H1 (cell line): ENCODE measurements around the gene GZMA. TPM values are rescaled to one million over a fixed set of nuclear protein-coding genes. Genes with fewer than 3 reads are reported as not detected.

Source experiments
- CTCF ChIA-PET: fragments of 300-600 bp; sonication (Branson Sonifier 250); formaldehyde crosslinking; loops from one replicate; lab custom pipeline; 2021; ENCODE audit not compliant: partially characterized antibody; lab: Charles Lee
- POLR2A ChIA-PET: fragments of 300-600 bp; sonication (Branson Sonifier 250); formaldehyde crosslinking; loops from one replicate; lab custom pipeline; 2021; ENCODE audit warnings: inconsistent platforms; ENCODE audit not compliant: partially characterized antibody; lab: Charles Lee
- DNase-seq, 2 experiments: peaks; one replicate each; pipeline versions ENCODE4 v3.0.0 to v3.0.0-alpha.2; 2010 to 2022; ENCODE audit warnings: low spot score in 2 of 2, low read depth in 1 of 2, mixed read lengths in 1 of 2
- FAIRE-seq: peaks from 2 replicates; lab custom pipeline; 2011; peaks lifted over from hg19 to GRCh38; lab: Jason Lieb, UNC
- H2AFZ ChIP-seq: 2 replicates; pipeline ENCODE4 v1.8.1; 2012; ENCODE audit warnings: low read length, inconsistent platforms
- H2AK5ac ChIP-seq: 2 replicates; pipeline ENCODE4 v1.6.1; 2013; ENCODE audit warnings: low read depth, low read length
- H2BK120ac ChIP-seq: replicated peaks from 2 replicates; pipeline ENCODE3; 2013; ENCODE audit warnings: low read depth, low read length, inconsistent platforms
- H2BK12ac ChIP-seq: 2 replicates; pipeline ENCODE4 v1.6.1; 2013; ENCODE audit warnings: low read depth, low read length
- H2BK15ac ChIP-seq: 2 replicates; pipeline ENCODE4 v1.6.1; 2013; ENCODE audit warnings: low read length
- H2BK20ac ChIP-seq: 2 replicates; pipeline ENCODE4 v1.6.1; 2013; ENCODE audit warnings: low read length
- H2BK5ac ChIP-seq: 2 replicates; pipeline ENCODE4 v1.6.1; 2013; ENCODE audit warnings: low read depth, low read length
- H3K14ac ChIP-seq: 2 replicates; pipeline ENCODE4 v1.6.1; 2013; ENCODE audit warnings: inconsistent platforms; ENCODE audit not compliant: insufficient read length
- H3K18ac ChIP-seq: 2 replicates; pipeline ENCODE4 v1.6.1; 2013; ENCODE audit warnings: low read length; ENCODE audit errors: extremely low read depth
- H3K23ac ChIP-seq: 2 replicates; pipeline ENCODE4 v1.6.1; 2013; ENCODE audit warnings: inconsistent platforms; ENCODE audit not compliant: insufficient read length
- H3K23me2 ChIP-seq: 2 replicates; pipeline ENCODE4 v1.6.1; 2013; ENCODE audit warnings: low read depth, low read length
- H3K27ac ChIP-seq: 2 replicates; pipeline ENCODE4 v1.6.1; 2011; ENCODE audit warnings: low read depth, low read length, inconsistent platforms
- H3K27me3 ChIP-seq, 4 experiments: replicated peaks in 1 of 4; 1 replicate in 1 of 4; 2 replicates in 3 of 4; pipeline versions ENCODE4 v1.6.1 to v1.8.1; 2011 to 2013; ENCODE audit warnings: low read length in 3 of 4, mild to moderate bottlenecking in 3 of 4, inconsistent platforms in 2 of 4, mixed read lengths in 2 of 4, moderate library complexity in 1 of 4; ENCODE audit not compliant: control insufficient read depth in 3 of 4, insufficient read depth in 3 of 4; ENCODE audit errors: extremely low read depth in 1 of 4
- H3K36me3 ChIP-seq, 4 experiments: 2 replicates each; pipeline versions ENCODE4 v1.6.1 to v1.8.1; 2011 to 2013; ENCODE audit warnings: mild to moderate bottlenecking in 4 of 4, low read length in 3 of 4, moderate library complexity in 2 of 4, control low read depth in 1 of 4, inconsistent platforms in 1 of 4; ENCODE audit not compliant: insufficient read depth in 4 of 4, control insufficient read depth in 2 of 4
- H3K4ac ChIP-seq: replicated peaks from 2 replicates; pipeline ENCODE3; 2013; ENCODE audit warnings: low read length, low read depth, mixed read lengths, inconsistent platforms; ENCODE audit not compliant: insufficient read length
- H3K4me1 ChIP-seq, 4 experiments: replicated peaks in 1 of 4; 1 replicate in 1 of 4; 2 replicates in 3 of 4; pipeline versions ENCODE4 v1.6.1 to v1.8.1; 2011 to 2013; ENCODE audit warnings: low read length in 3 of 4, inconsistent platforms in 2 of 4, mixed read lengths in 1 of 4; ENCODE audit not compliant: insufficient read depth in 4 of 4, control insufficient read depth in 3 of 4
- H3K4me2 ChIP-seq, 2 experiments: 2 replicates each; pipeline versions ENCODE4 v1.6.1 to v1.8.1; 2011 to 2013; ENCODE audit warnings: low read depth in 2 of 2, low read length in 2 of 2, control low read depth in 1 of 2, inconsistent platforms in 1 of 2, mild to moderate bottlenecking in 1 of 2; ENCODE audit not compliant: insufficient read depth in 1 of 2
- H3K4me3 ChIP-seq, 4 experiments: fragments of 200-600, 300-600 bp in 1 of 4; sonication (generic), shearing (Covaris generic), sonication (Bioruptor Twin) in 1 of 4; 2 replicates each; pipeline versions ENCODE4 v1.5.1 to v1.8.1; 2011 to 2016; ENCODE audit warnings: low read length in 4 of 4, low read depth in 3 of 4, control low read depth in 2 of 4, inconsistent platforms in 2 of 4, mild to moderate bottlenecking in 2 of 4, mixed read lengths in 1 of 4, moderate library complexity in 1 of 4; ENCODE audit not compliant: insufficient read depth in 2 of 4; ENCODE audit errors: extremely low read depth in 1 of 4
- H3K56ac ChIP-seq: replicated peaks from 2 replicates; pipeline ENCODE3; 2013; ENCODE audit warnings: low read depth, mild to moderate bottlenecking, mixed read lengths, low read length, inconsistent platforms; ENCODE audit not compliant: insufficient read length
- H3K79me1 ChIP-seq: 2 replicates; pipeline ENCODE4 v1.6.1; 2013; ENCODE audit warnings: low read depth, low read length, control low read depth
- H3K79me2 ChIP-seq, 2 experiments: 2 replicates each; pipeline versions ENCODE4 v1.6.1 to v1.8.1; 2012 to 2013; ENCODE audit warnings: low read length in 2 of 2, mild to moderate bottlenecking in 2 of 2, inconsistent platforms in 1 of 2; ENCODE audit not compliant: insufficient read depth in 2 of 2, control insufficient read depth in 1 of 2
- H3K9ac ChIP-seq, 4 experiments: replicated peaks in 1 of 4; 1 replicate in 1 of 4; 2 replicates in 3 of 4; pipeline versions ENCODE4 v1.6.1 to v1.8.1; 2011 to 2013; ENCODE audit warnings: low read depth in 3 of 4, low read length in 3 of 4, control low read depth in 2 of 4, mild to moderate bottlenecking in 2 of 4, moderate library complexity in 2 of 4, inconsistent platforms in 1 of 4; ENCODE audit errors: extremely low read depth in 1 of 4
- H3K9me3 ChIP-seq, 2 experiments: 2 replicates each; pipeline versions ENCODE4 v1.6.1 to v1.8.1; 2012 to 2013; ENCODE audit warnings: mild to moderate bottlenecking in 2 of 2, moderate library complexity in 2 of 2, control low read depth in 1 of 2, inconsistent platforms in 1 of 2, low read depth in 1 of 2, low read length in 1 of 2, mixed read lengths in 1 of 2; ENCODE audit not compliant: insufficient read depth in 2 of 2
- H4K20me1 ChIP-seq, 2 experiments: replicated peaks in 1 of 2; 2 replicates each; pipeline versions ENCODE3 to v1.8.1; 2011 to 2013; ENCODE audit warnings: inconsistent platforms in 2 of 2, low read length in 2 of 2, mild to moderate bottlenecking in 1 of 2; ENCODE audit not compliant: insufficient read depth in 2 of 2, control insufficient read depth in 1 of 2
- H4K5ac ChIP-seq: 2 replicates; pipeline ENCODE4 v1.6.1; 2013; ENCODE audit warnings: low read length, low read depth, mixed read lengths, inconsistent platforms; ENCODE audit not compliant: insufficient read length
- H4K8ac ChIP-seq: 2 replicates; pipeline ENCODE4 v1.8.0; 2013; ENCODE audit warnings: mild to moderate bottlenecking, moderate library complexity, low read length, inconsistent platforms; ENCODE audit not compliant: insufficient read depth; ENCODE audit errors: extremely low read depth
- H4K91ac ChIP-seq: replicated peaks from 2 replicates; pipeline ENCODE3; 2013; ENCODE audit warnings: low read length, mixed read lengths, inconsistent platforms; ENCODE audit not compliant: insufficient read length
- BRCA1 ChIP-seq: IDR thresholded peaks from 2 replicates; pipeline ENCODE4 v1.6.1; 2012; ENCODE audit warnings: low read depth, low read length, improper control_type of control experiment
- CBX5 ChIP-seq: fragments of 300-800, 300-1000 bp; sonication (generic); IDR thresholded peaks from 2 replicates; pipeline ENCODE4 v1.7.1; 2016; ENCODE audit warnings: antibody characterized with exemption, low read length, low read depth
- CHD1 ChIP-seq: IDR thresholded peaks from 2 replicates; pipeline ENCODE4 v1.6.1; 2012; ENCODE audit warnings: low read depth, low read length, improper control_type of control experiment
- POLR2AphosphoS5 ChIP-seq: IDR thresholded peaks from 2 replicates; pipeline ENCODE4 v1.6.1; 2011; ENCODE audit warnings: low read depth, low read length
- RAD21 ChIP-seq, 2 experiments: IDR thresholded peaks in 1 of 2; conservative IDR thresholded peaks in 1 of 2; 2 replicates each; pipeline ENCODE4 v1.6.1; 2011; ENCODE audit warnings: low read depth in 2 of 2, low read length in 2 of 2, improper control_type of control experiment in 1 of 2, inconsistent platforms in 1 of 2, mild to moderate bottlenecking in 1 of 2, moderate library complexity in 1 of 2
- SP1 ChIP-seq: IDR thresholded peaks from 2 replicates; pipeline ENCODE4 v1.6.1; 2011; ENCODE audit warnings: low read depth, low read length
- WGBS, 2 experiments: shearing (Covaris generic) in 1 of 2; methylation state at CpG; one replicate each; pipeline versions ENCODE4 v1.1.6 to v1.1.7; 2013 to 2015; ENCODE audit warnings: low lambda C conversion rate in 2 of 2, mixed read lengths in 2 of 2, inconsistent platforms in 1 of 2, low coverage in 1 of 2, missing lambda C conversion rate in 1 of 2; ENCODE audit not compliant: insufficient replicate concordance in 2 of 2, insufficient coverage in 1 of 2, insufficient read length in 1 of 2; ENCODE audit errors: extremely low coverage in 1 of 2, missing lambda C conversion rate in 1 of 2; 5-methylcytosine and 5-hydroxymethylcytosine counted together
- polyA plus RNA-seq, 7 experiments: library from polyadenylated mRNA; depleted of rRNA in 3 of 7; stranded (reverse) in 5 of 7; unstranded in 2 of 7; fragments of >200 nt in 5 of 7; fragments of 200-250 nt in 2 of 7; gene quantifications; 1 replicate in 5 of 7; 2 replicates in 1 of 7; 4 replicates in 1 of 7; pipeline versions ENCODE4 v1.2.1 to v1.2.3, GENCODE V29; 2011 to 2013; ENCODE audit warnings: missing spikeins in 2 of 7, mixed read lengths in 2 of 7
- total RNA-seq: library from RNA; stranded (reverse); fragmentation: NEBNext Ultra II Directional; extraction: Animal tissue kit (Norgen Biotek cat#: 25700); gene quantifications from 2 replicates; pipeline ENCODE4 v1.2.1, GENCODE V29; 2021

The GZMA gene
- total and polyA plus RNA-seq, 2 of the 8 experiments (the other 6 are each of a cell fraction or from before 2014, with no cell fraction given), result not detected

- no peak for DNase-seq
- no peak overlapping the region for H4K8ac ChIP-seq
- no peak overlapping the region for H3K18ac ChIP-seq
- H3K9ac ChIP-seq, result no peak overlapping the region
- H3K4ac ChIP-seq, result no peak overlapping the region
- no peak overlapping the region for H3K56ac ChIP-seq
- no peak overlapping the region for H3K4me2 ChIP-seq
- H3K23me2 ChIP-seq, result no peaks in the 10 kb centered on the region
- no peaks in the 10 kb centered on the region for H3K79me2 ChIP-seq
- no peak overlapping the region for H3K4me3 ChIP-seq
- no peak overlapping the region for H2AK5ac ChIP-seq
- TF ChIP-seq RAD21 (IDR thresholded peaks at IDR 0.05 in 1 of 2, conservative IDR thresholded peaks at IDR 0.05 in 1 of 2; ENCODE audit: low read depth in 2 of 2, low read length in 2 of 2) (no peak), POLR2AphosphoS5 (no peak), CBX5 (no peak), CHD1 (no peak), BRCA1 (no peak), SP1 (no peak)
- 90% methylated on average over 3 of the region's 3 CpGs; no CpG with 5 or more reads in 1 of the 2 experiments for WGBS, 2 experiments
- no peaks in the 10 kb centered on the region for H4K20me1 ChIP-seq
- H3K27me3 ChIP-seq, result no peaks in the 10 kb centered on the region
- H4K5ac ChIP-seq, result no peak overlapping the region
- no peak overlapping the region for H2AFZ ChIP-seq
- no peak overlapping the region for H2BK5ac ChIP-seq
- FAIRE-seq, result no peak
- no peak overlapping the region for H4K91ac ChIP-seq
- no peaks in the 10 kb centered on the region for H3K9me3 ChIP-seq
- no peak overlapping the region for H3K23ac ChIP-seq
- CTCF ChIA-PET, result interaction anchor here (0.6 to 1.1 kb wide), 3 partner anchors 16 to 165 kb away, joined by 3 read pairs; no protein-coding TSS in a partner anchor
- H3K27ac ChIP-seq, result no peak overlapping the region
- no peak overlapping the region for H2BK120ac ChIP-seq
- H3K36me3 ChIP-seq, result no peaks in the 10 kb centered on the region
- H2BK12ac ChIP-seq, result no peak overlapping the region
- peaks cover 0 to 5% (median 1%) of the 10 kb centered on the region in 4 experiments; a peak in 2 of 7 replicates for H3K4me1 ChIP-seq
- H3K14ac ChIP-seq, result no peak overlapping the region
- no peaks in the 10 kb centered on the region for H3K79me1 ChIP-seq
- no peak overlapping the region for H2BK15ac ChIP-seq
- no peak overlapping the region for H2BK20ac ChIP-seq
- POLR2A ChIA-PET, result no interaction called here
Measured at GRCh38 chr5:55108661-55109060, 6.2 kb downstream of the GZMA start.
